HepG2 (cell line): ENCODE measurements around the gene MTPN. TPM values are rescaled to one million over a fixed set of nuclear protein-coding genes. Genes with fewer than 3 reads are reported as not detected.

Experiments used
- GATA4 ChIP-seq: sonication (generic); IDR thresholded peaks from 2 replicates; pipeline ENCODE4 v1.6.1; 2016; ENCODE audit warnings: antibody characterized with exemption, low read depth, borderline replicate concordance
- HOXA7 ChIP-seq: sonication (generic); formaldehyde crosslinking; IDR thresholded peaks from 2 replicates; pipeline ENCODE4 v1.8.1; 2022; ENCODE audit warnings: mild to moderate bottlenecking, missing genetic modification reagents, moderate library complexity
- KLF16 ChIP-seq, 2 experiments: sonication (generic) in 1 of 2; formaldehyde crosslinking in 1 of 2; IDR thresholded peaks; 2 replicates each; pipeline versions ENCODE4 v1.6.1 to v1.8.0; 2016 to 2023; ENCODE audit warnings: missing genetic modification reagents in 2 of 2, missing compliant biosample characterization in 1 of 2
- MTF2 ChIP-seq: sonication (generic); formaldehyde crosslinking; IDR thresholded peaks from 2 replicates; pipeline ENCODE4 v1.5.0; 2020; ENCODE audit warnings: missing genetic modification reagents, borderline replicate concordance
- NKX3-1 ChIP-seq: sonication (generic); formaldehyde crosslinking; IDR thresholded peaks from 2 replicates; pipeline ENCODE4 v1.5.0; 2020; ENCODE audit warnings: missing genetic modification reagents
- SPEN ChIP-seq: sonication (generic); formaldehyde crosslinking; IDR thresholded peaks from 2 replicates; pipeline ENCODE4 v1.5.1; 2020; ENCODE audit warnings: low read depth, mild to moderate bottlenecking, missing genetic modification reagents
- ZNF567 ChIP-seq: sonication (generic); formaldehyde crosslinking; IDR thresholded peaks from 2 replicates; pipeline ENCODE4 v1.8.1; 2023; ENCODE audit warnings: mild to moderate bottlenecking, missing genetic modification reagents, borderline replicate concordance
- ZNF724P ChIP-seq: sonication (generic); formaldehyde crosslinking; IDR thresholded peaks from 2 replicates; pipeline ENCODE4 v1.8.0; 2022; ENCODE audit warnings: missing genetic modification reagents, borderline replicate concordance
- polyA plus RNA-seq, 8 experiments: library from polyadenylated mRNA; depleted of rRNA in 3 of 8; stranded (reverse) in 7 of 8; unstranded in 1 of 8; fragments of >200 nt; fragmentation: Illumina TruSeq in 4 of 8; extraction: Trizol in 4 of 8; gene quantifications; 2 replicates each; pipeline versions ENCODE4 v1.2.1 to v1.2.3, GENCODE V29; 2011 to 2016; ENCODE audit warnings: low read depth in 4 of 8, missing spikeins in 1 of 8, mixed read lengths in 1 of 8; ENCODE audit not compliant: insufficient read depth in 1 of 8
- total RNA-seq, 5 experiments: library from RNA; depleted of rRNA; stranded (reverse); fragments of >200 nt; fragmentation: Illumina TruSeq; extraction: Trizol; gene quantifications; 2 replicates each; pipeline ENCODE4 v1.2.3, GENCODE V29; 2016; ENCODE audit warnings: low read depth in 1 of 5
- TF ChIP-seq, protein P1 (sequence below): sonication (generic); formaldehyde crosslinking; IDR thresholded peaks from 2 replicates; pipeline ENCODE4 v1.4.0; 2020; ENCODE audit warnings: missing genetic modification reagents, borderline replicate concordance
- TF ChIP-seq, protein P2 (sequence below): sonication (generic); formaldehyde crosslinking; IDR thresholded peaks from 2 replicates; pipeline ENCODE4 v1.8.1; 2023; ENCODE audit warnings: mild to moderate bottlenecking, inconsistent platforms, moderate library complexity, missing genetic modification reagents, borderline replicate concordance
- TF ChIP-seq, protein P3 (sequence below): sonication (generic); formaldehyde crosslinking; IDR thresholded peaks from 2 replicates; pipeline ENCODE4 v1.5.0; 2020; ENCODE audit warnings: missing genetic modification reagents

Gene MTPN
- total and polyA plus RNA-seq, 2 of the 13 experiments (the other 11 are each of a cell fraction or from before 2014, with no cell fraction given) = 31.1 to 71.7 TPM

DNA sequence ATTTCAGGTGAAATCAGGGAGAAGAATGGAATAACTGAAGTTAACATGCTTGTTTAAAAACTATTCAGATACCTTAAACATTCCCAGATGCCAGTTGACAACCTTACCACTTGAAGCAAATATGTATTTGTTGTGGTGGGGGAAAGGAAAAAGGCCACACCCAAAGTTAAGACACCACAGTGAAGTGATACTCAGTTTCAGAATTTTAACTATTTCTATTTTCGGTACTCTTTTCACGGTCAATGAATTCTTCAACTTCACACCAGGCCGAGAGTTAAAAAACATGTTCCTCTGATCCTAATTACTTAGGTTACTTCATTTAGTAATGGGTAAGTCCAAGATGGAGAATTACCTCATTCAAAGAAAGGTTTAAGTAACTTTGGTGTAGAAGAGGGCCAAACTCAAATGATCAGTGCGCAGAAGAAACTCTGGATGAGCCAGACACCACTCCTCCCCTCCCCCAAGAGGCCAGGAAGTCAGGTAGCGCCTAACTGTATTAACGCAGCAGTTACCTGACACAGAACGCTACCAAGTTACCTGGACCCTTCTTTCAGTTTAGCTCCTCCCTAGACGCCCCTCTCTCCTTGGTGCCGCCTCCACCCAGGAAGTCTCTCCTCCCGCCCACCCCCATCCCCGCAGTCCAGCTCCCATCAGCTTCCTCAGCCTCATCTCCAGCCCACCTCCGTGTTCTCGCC, 700 bp downstream of the MTPN start (continued):
- no peak for TF ChIP-seq ZNF567 (CRISPR knock-in tag)
- TF ChIP-seq SPEN (CRISPR knock-in tag) = no peak
- TF ChIP-seq MTF2 (CRISPR knock-in tag) = 0 out of 2 replicates have a peak, but pooled peaks have one; percentile 51
- TF ChIP-seq, protein P1, sequence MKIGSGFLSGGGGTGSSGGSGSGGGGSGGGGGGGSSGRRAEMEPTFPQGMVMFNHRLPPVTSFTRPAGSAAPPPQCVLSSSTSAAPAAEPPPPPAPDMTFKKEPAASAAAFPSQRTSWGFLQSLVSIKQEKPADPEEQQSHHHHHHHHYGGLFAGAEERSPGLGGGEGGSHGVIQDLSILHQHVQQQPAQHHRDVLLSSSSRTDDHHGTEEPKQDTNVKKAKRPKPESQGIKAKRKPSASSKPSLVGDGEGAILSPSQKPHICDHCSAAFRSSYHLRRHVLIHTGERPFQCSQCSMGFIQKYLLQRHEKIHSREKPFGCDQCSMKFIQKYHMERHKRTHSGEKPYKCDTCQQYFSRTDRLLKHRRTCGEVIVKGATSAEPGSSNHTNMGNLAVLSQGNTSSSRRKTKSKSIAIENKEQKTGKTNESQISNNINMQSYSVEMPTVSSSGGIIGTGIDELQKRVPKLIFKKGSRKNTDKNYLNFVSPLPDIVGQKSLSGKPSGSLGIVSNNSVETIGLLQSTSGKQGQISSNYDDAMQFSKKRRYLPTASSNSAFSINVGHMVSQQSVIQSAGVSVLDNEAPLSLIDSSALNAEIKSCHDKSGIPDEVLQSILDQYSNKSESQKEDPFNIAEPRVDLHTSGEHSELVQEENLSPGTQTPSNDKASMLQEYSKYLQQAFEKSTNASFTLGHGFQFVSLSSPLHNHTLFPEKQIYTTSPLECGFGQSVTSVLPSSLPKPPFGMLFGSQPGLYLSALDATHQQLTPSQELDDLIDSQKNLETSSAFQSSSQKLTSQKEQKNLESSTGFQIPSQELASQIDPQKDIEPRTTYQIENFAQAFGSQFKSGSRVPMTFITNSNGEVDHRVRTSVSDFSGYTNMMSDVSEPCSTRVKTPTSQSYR = peak; percentile 29; the same call in 1 of the 2 replicates
- no peak for TF ChIP-seq KLF16 (CRISPR knock-in tag; IDR thresholded peaks at IDR 0.05)
- TF ChIP-seq, protein P2, sequence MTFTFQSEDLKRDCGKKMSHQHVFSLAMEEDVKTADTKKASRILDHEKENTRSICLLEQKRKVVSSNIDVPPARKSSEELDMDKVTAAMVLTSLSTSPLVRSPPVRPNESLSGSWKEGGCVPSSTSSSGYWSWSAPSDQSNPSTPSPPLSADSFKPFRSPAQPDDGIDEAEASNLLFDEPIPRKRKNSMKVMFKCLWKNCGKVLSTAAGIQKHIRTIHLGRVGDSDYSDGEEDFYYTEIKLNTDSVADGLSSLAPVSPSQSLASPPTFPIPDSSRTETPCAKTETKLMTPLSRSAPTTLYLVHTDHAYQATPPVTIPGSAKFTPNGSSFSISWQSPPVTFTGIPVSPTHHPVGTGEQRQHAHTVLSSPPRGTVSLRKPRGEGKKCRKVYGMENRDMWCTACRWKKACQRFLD (CRISPR knock-in tag) = no peak
- no peak for TF ChIP-seq HOXA7 (CRISPR knock-in tag)
- TF ChIP-seq GATA4 = no peak
- TF ChIP-seq ZNF724P (CRISPR knock-in tag) = 0 out of 2 replicates have a peak, but pooled peaks have one; percentile 35
- TF ChIP-seq NKX3-1 (CRISPR knock-in tag) = no peak
- TF ChIP-seq, protein P3, sequence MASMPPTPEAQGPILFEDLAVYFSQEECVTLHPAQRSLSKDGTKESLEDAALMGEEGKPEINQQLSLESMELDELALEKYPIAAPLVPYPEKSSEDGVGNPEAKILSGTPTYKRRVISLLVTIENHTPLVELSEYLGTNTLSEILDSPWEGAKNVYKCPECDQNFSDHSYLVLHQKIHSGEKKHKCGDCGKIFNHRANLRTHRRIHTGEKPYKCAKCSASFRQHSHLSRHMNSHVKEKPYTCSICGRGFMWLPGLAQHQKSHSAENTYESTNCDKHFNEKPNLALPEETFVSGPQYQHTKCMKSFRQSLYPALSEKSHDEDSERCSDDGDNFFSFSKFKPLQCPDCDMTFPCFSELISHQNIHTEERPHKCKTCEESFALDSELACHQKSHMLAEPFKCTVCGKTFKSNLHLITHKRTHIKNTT = no peak
